Trophoblast cell (in vitro differentiated cells and primary cell): ENCODE measurements around the gene SUFU.

Experiments
- DNase-seq, 2 donors: peaks; one replicate each; pipeline ENCODE4 v3.0.0-alpha.2; 2016
- H2AFZ ChIP-seq: 2 replicates; pipeline ENCODE4 v1.6.1; 2013; ENCODE audit warnings: low read length, moderate library complexity, mild to moderate bottlenecking; ENCODE audit not compliant: insufficient read depth, poor library complexity
- H2AK5ac ChIP-seq: 2 replicates; pipeline ENCODE4 v1.6.1; 2013; ENCODE audit warnings: mild to moderate bottlenecking, low read length
- H2BK120ac ChIP-seq: 2 replicates; pipeline ENCODE4 v1.6.1; 2013; ENCODE audit warnings: low read length, mild to moderate bottlenecking, moderate library complexity; ENCODE audit not compliant: insufficient read depth, poor library complexity
- H2BK12ac ChIP-seq: 2 replicates; pipeline ENCODE4 v1.6.1; 2013; ENCODE audit warnings: mild to moderate bottlenecking, low read length, moderate library complexity
- H2BK5ac ChIP-seq: 2 replicates; pipeline ENCODE4 v1.6.1; 2013; ENCODE audit warnings: low read length, low read depth, moderate library complexity, mild to moderate bottlenecking; ENCODE audit not compliant: poor library complexity
- H3K14ac ChIP-seq: 2 replicates; pipeline ENCODE4 v1.6.1; 2013; ENCODE audit warnings: mild to moderate bottlenecking, low read length
- H3K18ac ChIP-seq: 2 replicates; pipeline ENCODE4 v1.6.1; 2013; ENCODE audit warnings: mild to moderate bottlenecking, low read length
- H3K23ac ChIP-seq: 2 replicates; pipeline ENCODE4 v1.6.1; 2013; ENCODE audit warnings: low read length
- H3K27ac ChIP-seq: 2 replicates; pipeline ENCODE4 v1.5.1; 2013; ENCODE audit warnings: low read depth, mild to moderate bottlenecking, inconsistent platforms, low read length, moderate library complexity
- H3K27me3 ChIP-seq: 2 replicates; pipeline ENCODE4 v1.6.1; 2013; ENCODE audit warnings: inconsistent platforms, mild to moderate bottlenecking, low read length, moderate library complexity; ENCODE audit not compliant: insufficient read depth
- H3K36me3 ChIP-seq, 2 experiments: 1 replicate in 1 of 2; 2 replicates in 1 of 2; pipeline ENCODE4 v1.6.1; 2013; ENCODE audit warnings: low read length in 2 of 2, mild to moderate bottlenecking in 2 of 2, moderate library complexity in 1 of 2; ENCODE audit not compliant: insufficient read depth in 2 of 2, control insufficient read depth in 1 of 2
- H3K4ac ChIP-seq: 2 replicates; pipeline ENCODE4 v1.6.1; 2013; ENCODE audit warnings: low read depth, mild to moderate bottlenecking, low read length, moderate library complexity
- H3K4me1 ChIP-seq, 2 experiments: 1 replicate in 1 of 2; 2 replicates in 1 of 2; pipeline ENCODE4 v1.6.1; 2013; ENCODE audit warnings: low read length in 2 of 2, mild to moderate bottlenecking in 2 of 2, moderate library complexity in 1 of 2; ENCODE audit not compliant: insufficient read depth in 2 of 2, control insufficient read depth in 1 of 2
- H3K4me2 ChIP-seq: 2 replicates; pipeline ENCODE4 v1.6.1; 2013; ENCODE audit warnings: inconsistent platforms, mild to moderate bottlenecking, low read length, moderate library complexity
- H3K4me3 ChIP-seq: 2 replicates; pipeline ENCODE4 v1.5.1; 2013; ENCODE audit warnings: mild to moderate bottlenecking, low read depth, low read length, inconsistent platforms
- H3K79me1 ChIP-seq: one replicate; pipeline ENCODE4 v1.6.1; 2013; ENCODE audit warnings: low read length
- H3K79me2 ChIP-seq: 2 replicates; pipeline ENCODE4 v1.6.1; 2013; ENCODE audit warnings: low read length, mild to moderate bottlenecking; ENCODE audit not compliant: control insufficient read depth, insufficient read depth, poor library complexity
- H3K9ac ChIP-seq: 2 replicates; pipeline ENCODE4 v1.6.1; 2013; ENCODE audit warnings: mild to moderate bottlenecking, low read length
- H3K9me3 ChIP-seq: 2 replicates; pipeline ENCODE4 v1.6.1; 2013; ENCODE audit warnings: low read depth, mild to moderate bottlenecking, control low read depth, inconsistent platforms, low read length; ENCODE audit not compliant: insufficient read depth
- H4K12ac ChIP-seq: 2 replicates; pipeline ENCODE4 v1.6.1; 2013; ENCODE audit warnings: low read depth, mild to moderate bottlenecking, low read length, moderate library complexity
- H4K8ac ChIP-seq: 2 replicates; pipeline ENCODE4 v1.6.1; 2013; ENCODE audit warnings: low read depth, mild to moderate bottlenecking, low read length, moderate library complexity
- H4K91ac ChIP-seq: one replicate; pipeline ENCODE4 v1.6.1; 2013; ENCODE audit warnings: low read depth, mild to moderate bottlenecking, low read length, moderate library complexity
- WGBS: extraction: QIAGEN DNeasy Blood & Tissue Kit; methylation state at CpG from one replicate; pipeline ENCODE4 v1.1.7; 2013; ENCODE audit warnings: missing lambda C conversion rate; ENCODE audit not compliant: insufficient read length, insufficient coverage; ENCODE audit errors: extremely low coverage; 5-methylcytosine and 5-hydroxymethylcytosine counted together

SUFU gene

GRCh38 chr10:102651455-102652169, 147.8 kb downstream of the SUFU start:
- Histone ChIP-seq H3K27me3 (no peaks in the 10 kb centered on the region), H3K4me1 (peaks cover 20 to 38% of the 10 kb centered on the region in 2 experiments), H4K12ac (no peak overlapping the region), H2BK120ac (no peak overlapping the region), H3K4me3 (no peak overlapping the region), H3K36me3 (peaks cover 52 to 58% of the 10 kb centered on the region in 2 experiments), H3K4me2 (no peak overlapping the region), H4K91ac (no peak overlapping the region), H4K8ac (no peak overlapping the region), H2BK5ac (no peak overlapping the region), H2AK5ac (no peak overlapping the region), H3K9me3 (no peaks in the 10 kb centered on the region), H3K79me1 (no peaks in the 10 kb centered on the region), H3K23ac (no peak overlapping the region), H3K27ac (no peak overlapping the region), H3K14ac (no peak overlapping the region), H3K79me2 (peaks cover 21% of the 10 kb centered on the region), H3K18ac (no peak overlapping the region), H3K9ac (no peak overlapping the region), H2BK12ac (no peak overlapping the region), H2AFZ (no peak overlapping the region), H3K4ac (peak overlapping the region; percentile 12)
- WGBS, result no CpG with 5 or more reads among the region's 11 CpGs
- no peak for DNase-seq

GRCh38 chr10:102652170-102652916, 148.6 kb downstream of the SUFU start:
- Histone ChIP-seq H3K23ac (no peak overlapping the region), H3K4me1 (peaks cover 17 to 32% of the 10 kb centered on the region in 2 experiments), H3K9ac (no peak overlapping the region), H2BK12ac (no peak overlapping the region), H2AFZ (no peak overlapping the region), H3K4me3 (no peak overlapping the region), H3K79me1 (no peaks in the 10 kb centered on the region), H4K91ac (no peak overlapping the region), H3K27me3 (no peaks in the 10 kb centered on the region), H4K8ac (no peak overlapping the region), H3K14ac (no peak overlapping the region), H2BK120ac (no peak overlapping the region), H3K18ac (no peak overlapping the region), H2AK5ac (no peak overlapping the region), H3K4me2 (no peak overlapping the region), H3K27ac (no peak overlapping the region), H3K4ac (no peak overlapping the region), H3K36me3 (peaks cover 60 to 62% of the 10 kb centered on the region in 2 experiments), H3K79me2 (peaks cover 19% of the 10 kb centered on the region), H2BK5ac (no peak overlapping the region), H3K9me3 (no peaks in the 10 kb centered on the region), H4K12ac (no peak overlapping the region)
- no CpG with 5 or more reads among the region's 12 CpGs for WGBS
- DNase-seq, result no peak

GRCh38 chr10:102653060-102653459, 149.3 kb downstream of the SUFU start:
- no CpG with 5 or more reads among the region's 1 CpG for WGBS

GRCh38 chr10:102654566-102654965, 150.8 kb downstream of the SUFU start:
- Histone ChIP-seq H3K9me3 (peaks cover 2% of the 10 kb centered on the region), H3K79me2 (peaks cover 8% of the 10 kb centered on the region), H3K18ac (no peak overlapping the region), H3K36me3 (peaks cover 57 to 60% of the 10 kb centered on the region in 2 experiments), H3K27me3 (no peaks in the 10 kb centered on the region), H4K8ac (no peak overlapping the region), H2BK5ac (no peak overlapping the region), H3K4me3 (no peak overlapping the region), H3K4me2 (no peak overlapping the region), H2AK5ac (no peak overlapping the region), H4K91ac (no peak overlapping the region), H2BK120ac (no peak overlapping the region), H2BK12ac (no peak overlapping the region), H3K4me1 (peaks cover 8 to 12% of the 10 kb centered on the region in 2 experiments), H3K79me1 (no peaks in the 10 kb centered on the region), H3K4ac (no peak overlapping the region), H3K14ac (no peak overlapping the region), H4K12ac (no peak overlapping the region), H3K23ac (no peak overlapping the region), H3K27ac (no peak overlapping the region), H3K9ac (no peak overlapping the region), H2AFZ (no peak overlapping the region)
- no CpG with 5 or more reads among the region's 7 CpGs for WGBS
- no peak for DNase-seq

More at GRCh38 chr10:102653060-102653459, 149.3 kb downstream of the SUFU start:
- Histone ChIP-seq H3K4me1 (peaks cover 14 to 26% of the 10 kb centered on the region in 2 experiments), H4K91ac (no peak overlapping the region), H3K18ac (peak overlapping the region; percentile 55), H3K23ac (no peak overlapping the region), H4K8ac (no peak overlapping the region), H2AK5ac (no peak overlapping the region), H3K36me3 (peaks cover 58 to 59% of the 10 kb centered on the region in 2 experiments), H2AFZ (no peak overlapping the region), H3K4me3 (no peak overlapping the region), H3K79me1 (no peaks in the 10 kb centered on the region), H3K27me3 (no peaks in the 10 kb centered on the region), H2BK12ac (no peak overlapping the region), H2BK120ac (no peak overlapping the region), H3K4me2 (no peak overlapping the region), H3K14ac (no peak overlapping the region), H4K12ac (no peak overlapping the region), H3K9ac (no peak overlapping the region), H3K9me3 (no peaks in the 10 kb centered on the region), H2BK5ac (no peak overlapping the region), H3K27ac (no peak overlapping the region), H3K79me2 (peaks cover 17% of the 10 kb centered on the region), H3K4ac (no peak overlapping the region)
- DNase-seq, result no peak
